ENCODE data around the gene AFF2.

Gene AFF2

DNA sequence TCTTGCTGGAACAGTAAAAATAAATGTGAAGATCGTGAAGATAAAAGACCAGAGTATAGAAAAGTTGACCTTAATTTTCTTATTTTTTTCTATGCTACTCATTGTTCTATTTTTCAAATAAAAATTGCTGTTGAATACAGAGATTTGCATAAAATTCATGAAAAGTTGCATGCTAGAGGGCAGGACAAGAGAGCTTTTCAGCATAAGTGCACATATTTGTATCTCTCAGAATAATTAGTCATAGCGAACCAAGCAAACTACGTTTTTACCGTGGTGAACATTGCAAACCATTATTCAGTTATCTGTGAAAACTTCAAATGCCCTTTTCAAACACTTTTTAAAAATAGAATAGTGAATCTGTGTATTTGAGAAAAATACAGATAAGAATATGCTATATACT, 26.4 kb upstream of the AFF2 start:
- no peak for DNase-seq (ENCODE audit: low spot score)
- Histone ChIP-seq H3K36me3 (ENCODE audit: low read depth) (no peaks in the 10 kb centered on the region), H3K27me3 (ENCODE audit: insufficient read depth, poor library complexity, severe bottlenecking) (no peaks in the 10 kb centered on the region), H3K9me3 (ENCODE audit: severe bottlenecking) (no peaks in the 10 kb centered on the region), H3K4me3 (ENCODE audit: severe bottlenecking) (no peak overlapping the region), H3K4me1 (ENCODE audit: insufficient read depth, poor library complexity, severe bottlenecking) (no peaks in the 10 kb centered on the region), H3K27ac (ENCODE audit: poor library complexity, severe bottlenecking) (no peak overlapping the region)
- TF ChIP-seq, protein P1, sequence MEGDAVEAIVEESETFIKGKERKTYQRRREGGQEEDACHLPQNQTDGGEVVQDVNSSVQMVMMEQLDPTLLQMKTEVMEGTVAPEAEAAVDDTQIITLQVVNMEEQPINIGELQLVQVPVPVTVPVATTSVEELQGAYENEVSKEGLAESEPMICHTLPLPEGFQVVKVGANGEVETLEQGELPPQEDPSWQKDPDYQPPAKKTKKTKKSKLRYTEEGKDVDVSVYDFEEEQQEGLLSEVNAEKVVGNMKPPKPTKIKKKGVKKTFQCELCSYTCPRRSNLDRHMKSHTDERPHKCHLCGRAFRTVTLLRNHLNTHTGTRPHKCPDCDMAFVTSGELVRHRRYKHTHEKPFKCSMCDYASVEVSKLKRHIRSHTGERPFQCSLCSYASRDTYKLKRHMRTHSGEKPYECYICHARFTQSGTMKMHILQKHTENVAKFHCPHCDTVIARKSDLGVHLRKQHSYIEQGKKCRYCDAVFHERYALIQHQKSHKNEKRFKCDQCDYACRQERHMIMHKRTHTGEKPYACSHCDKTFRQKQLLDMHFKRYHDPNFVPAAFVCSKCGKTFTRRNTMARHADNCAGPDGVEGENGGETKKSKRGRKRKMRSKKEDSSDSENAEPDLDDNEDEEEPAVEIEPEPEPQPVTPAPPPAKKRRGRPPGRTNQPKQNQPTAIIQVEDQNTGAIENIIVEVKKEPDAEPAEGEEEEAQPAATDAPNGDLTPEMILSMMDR (IDR thresholded peaks at IDR 0.05; ENCODE audit: poor library complexity, severe bottlenecking), result no peak
- no peak for ATAC-seq (ENCODE audit: low read depth)

- no peaks in the 10 kb centered on the region for H3K4me1 ChIP-seq (ENCODE audit: insufficient read depth, poor library complexity, severe bottlenecking)
- H3K36me3 ChIP-seq (ENCODE audit: low read depth), result no peaks in the 10 kb centered on the region
- H3K9me3 ChIP-seq (ENCODE audit: severe bottlenecking), result no peaks in the 10 kb centered on the region
- TF ChIP-seq, protein P1 (IDR thresholded peaks at IDR 0.05; ENCODE audit: poor library complexity, severe bottlenecking), result no peak
- DNase-seq (ENCODE audit: low spot score) (no peak), ATAC-seq (ENCODE audit: low read depth) (no peak)
- H3K27ac ChIP-seq (ENCODE audit: poor library complexity, severe bottlenecking), result no peak overlapping the region
- H3K4me3 ChIP-seq (ENCODE audit: severe bottlenecking), result no peak overlapping the region
- H3K27me3 ChIP-seq (ENCODE audit: insufficient read depth, poor library complexity, severe bottlenecking), result no peaks in the 10 kb centered on the region
These were observed 8.4 kb upstream of the AFF2 start for GRCh38 chrX:148492057-148492456.

DNA sequence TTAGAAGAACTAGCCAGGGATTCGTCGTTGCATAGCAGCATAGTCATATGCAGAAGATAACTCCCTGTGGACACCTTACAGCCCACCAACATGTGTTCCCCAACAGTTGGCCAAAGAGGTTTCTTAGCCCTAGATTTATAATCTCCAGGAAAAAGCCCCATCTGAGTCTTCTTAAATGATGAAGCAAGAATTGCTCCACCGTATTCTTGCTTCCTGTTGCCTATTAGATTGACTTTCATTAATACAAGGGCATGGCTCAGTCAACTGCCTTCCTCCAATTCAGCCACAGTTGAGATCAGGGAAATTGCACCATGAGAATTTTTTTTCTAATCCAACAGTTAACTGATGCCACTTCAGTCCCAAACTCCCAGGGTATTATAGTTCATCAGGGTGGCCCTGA, 5.2 kb upstream of the AFF2 start:
- DNase-seq (ENCODE audit: low spot score) (no peak), ATAC-seq (ENCODE audit: low read depth) (no peak)
- Histone ChIP-seq H3K9me3 (ENCODE audit: severe bottlenecking) (no peaks in the 10 kb centered on the region), H3K4me1 (ENCODE audit: insufficient read depth, poor library complexity, severe bottlenecking) (no peaks in the 10 kb centered on the region), H3K27me3 (ENCODE audit: insufficient read depth, poor library complexity, severe bottlenecking) (peaks cover 7% of the 10 kb centered on the region), H3K4me3 (ENCODE audit: severe bottlenecking) (no peak overlapping the region), H3K27ac (ENCODE audit: poor library complexity, severe bottlenecking) (no peak overlapping the region), H3K36me3 (ENCODE audit: low read depth) (no peaks in the 10 kb centered on the region)
- TF ChIP-seq, protein P1 (IDR thresholded peaks at IDR 0.05; ENCODE audit: poor library complexity, severe bottlenecking), result no peak

DNA sequence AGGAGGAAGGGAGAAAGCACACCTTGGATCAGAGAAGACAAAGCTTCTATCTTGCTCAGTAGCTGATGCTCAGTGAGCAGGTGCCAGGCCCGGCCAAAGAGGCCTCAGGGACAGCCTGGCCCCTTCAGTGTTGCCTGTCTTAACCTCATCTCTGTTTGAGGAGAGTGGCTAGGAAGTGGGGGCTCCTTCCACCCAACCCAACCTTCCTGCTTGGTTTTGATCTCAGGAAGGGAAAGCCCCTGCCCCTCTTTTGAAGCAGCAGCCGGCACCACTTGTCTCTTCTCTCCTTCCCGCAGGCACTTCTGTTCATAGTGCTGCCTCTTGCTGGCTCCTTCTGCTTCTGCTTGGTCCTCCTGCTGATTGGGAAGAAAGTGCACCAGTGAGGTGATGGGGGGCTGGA, 2.4 kb upstream of the AFF2 start:
- no peaks in the 10 kb centered on the region for H3K9me3 ChIP-seq (ENCODE audit: severe bottlenecking)
- no peaks in the 10 kb centered on the region for H3K36me3 ChIP-seq (ENCODE audit: low read depth)
- no peaks in the 10 kb centered on the region for H3K4me1 ChIP-seq (ENCODE audit: insufficient read depth, poor library complexity, severe bottlenecking)
- TF ChIP-seq, protein P1 (IDR thresholded peaks at IDR 0.05; ENCODE audit: poor library complexity, severe bottlenecking), result no peak
- no peak overlapping the region for H3K27ac ChIP-seq (ENCODE audit: poor library complexity, severe bottlenecking)
- DNase-seq (ENCODE audit: low spot score), result no peak
- H3K4me3 ChIP-seq (ENCODE audit: severe bottlenecking), result no peak overlapping the region
- ATAC-seq (ENCODE audit: low read depth), result no peak
- peaks cover 32% of the 10 kb centered on the region for H3K27me3 ChIP-seq (ENCODE audit: insufficient read depth, poor library complexity, severe bottlenecking)

DNA sequence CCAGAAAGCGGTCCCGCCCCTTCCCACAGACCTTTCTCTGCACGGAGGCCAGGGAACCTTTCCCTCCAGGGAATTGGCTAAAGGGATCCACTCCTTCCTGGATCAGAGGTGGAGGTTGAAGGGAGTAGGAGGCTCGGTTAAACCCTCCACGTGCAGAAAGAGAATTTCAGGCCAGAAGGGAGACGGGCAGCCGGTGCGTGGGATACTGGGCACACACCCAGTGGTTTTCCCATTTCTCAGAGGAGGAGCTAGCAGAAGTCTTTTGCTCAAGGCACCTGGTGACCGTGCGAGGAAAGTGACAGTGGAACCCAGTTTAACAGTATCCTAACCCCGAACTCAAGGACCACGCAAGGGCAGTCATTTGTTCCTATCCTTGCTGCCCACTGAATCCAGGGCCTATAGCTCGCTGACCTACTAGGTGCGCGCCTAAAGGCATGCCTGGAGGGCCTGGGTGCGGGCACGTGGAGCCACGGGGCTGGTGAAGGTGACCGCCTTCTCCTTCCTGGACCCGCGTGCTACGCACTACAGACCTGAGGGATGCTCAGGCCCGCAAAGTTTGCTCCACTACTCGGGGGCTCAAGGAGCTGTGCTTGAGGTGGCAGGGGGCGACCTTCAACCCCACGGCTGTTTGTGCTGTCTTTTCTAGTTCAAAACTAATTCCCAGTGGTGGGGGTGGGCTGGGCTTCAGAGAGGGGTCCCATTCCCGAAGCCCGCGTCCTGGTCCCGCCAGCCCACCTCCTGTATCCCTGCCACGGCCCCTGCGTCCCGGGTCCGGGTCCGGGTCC, 587 bp upstream of the AFF2 start:
- H3K27ac ChIP-seq (ENCODE audit: poor library complexity, severe bottlenecking), result no peak overlapping the region
- no peaks in the 10 kb centered on the region for H3K4me1 ChIP-seq (ENCODE audit: insufficient read depth, poor library complexity, severe bottlenecking)
- ATAC-seq (ENCODE audit: low read depth), result no peak
- TF ChIP-seq, protein P1 (IDR thresholded peaks at IDR 0.05; ENCODE audit: poor library complexity, severe bottlenecking), result no peak
- H3K4me3 ChIP-seq (ENCODE audit: severe bottlenecking), result no peak overlapping the region
- H3K9me3 ChIP-seq (ENCODE audit: severe bottlenecking), result no peaks in the 10 kb centered on the region
- DNase-seq (ENCODE audit: low spot score), result no peak
- H3K36me3 ChIP-seq (ENCODE audit: low read depth), result no peaks in the 10 kb centered on the region
- peaks cover 39% of the 10 kb centered on the region for H3K27me3 ChIP-seq (ENCODE audit: insufficient read depth, poor library complexity, severe bottlenecking)

Data from RWPE2 (cell line).